ENCODE data around the gene RNF187. TPM values are rescaled to one million over a fixed set of nuclear protein-coding genes. Genes with fewer than 3 reads are reported as not detected.

The RNF187 gene
- total and polyA plus RNA-seq, 2 of the 13 experiments (the other 11 are each of a cell fraction or from before 2014, with no cell fraction given): 41.3 to 59.4 TPM

- ChIA-PET CTCF (ENCODE audit: low intra/inter-chr PET ratio, low total read pairs) (no interaction called here), POLR2A (no interaction called here)
- Histone ChIP-seq H3K9me3 (ENCODE audit: low read length) (no peaks in the 10 kb centered on the region), H3K4me1 (ENCODE audit: insufficient read depth, low read length) (peaks cover 28% of the 10 kb centered on the region), H3K4me2 (ENCODE audit: low read depth, low read length) (no peak overlapping the region), H3K27ac (ENCODE audit: extremely low read length, insufficient read depth, low read length) (no peak overlapping the region), H2AFZ (ENCODE audit: low read length) (no peak overlapping the region), H3K36me3 (replicated peaks in 1 of 2; ENCODE audit: control insufficient read depth in 1 of 2, insufficient read depth in 2 of 2, low read length in 2 of 2) (no peaks in the 10 kb centered on the region), H3K27me3 (ENCODE audit: control insufficient read depth in 1 of 2, insufficient read depth in 2 of 2, low read length in 2 of 2) (peaks cover 0 to 7% of the 10 kb centered on the region in 2 experiments; a peak in 1 of 5 replicates), H3K9ac (ENCODE audit: insufficient read depth, low read depth, low read length) (no peak overlapping the region), H3K79me2 (ENCODE audit: insufficient read depth, low read length) (no peaks in the 10 kb centered on the region), H4K20me1 (ENCODE audit: insufficient read depth, low read length) (no peaks in the 10 kb centered on the region; the same call in 1 of the 2 replicates), H3K4me3 (replicated peaks in 1 of 3; ENCODE audit: insufficient read depth in 1 of 3, low read depth in 2 of 3, low read length in 3 of 3) (no peak overlapping the region)
- BruUV-seq (replicated peaks): no TSS peak
- FAIRE-seq (no peak), ATAC-seq (no peak), DNase-seq (ENCODE audit: low spot score) (no peak)
- WGBS (ENCODE audit: low lambda C conversion rate): 47% methylated on average over 5 of the region's 11 CpGs
- no peak for TF ChIP-seq MXI1 (IDR thresholded peaks at IDR 0.05; ENCODE audit: borderline replicate concordance, low read depth, low read length)
- no peak for TF ChIP-seq IRF2 (CRISPR knock-in tag; IDR thresholded peaks at IDR 0.05)
- no peak for TF ChIP-seq HNF4G (IDR thresholded peaks at IDR 0.05; ENCODE audit: borderline replicate concordance, low read depth, low read length)
- TF ChIP-seq HNF4G (CRISPR knock-in tag; IDR thresholded peaks at IDR 0.05; ENCODE audit: borderline replicate concordance, low read depth): no peak
- TF ChIP-seq, protein P1, sequence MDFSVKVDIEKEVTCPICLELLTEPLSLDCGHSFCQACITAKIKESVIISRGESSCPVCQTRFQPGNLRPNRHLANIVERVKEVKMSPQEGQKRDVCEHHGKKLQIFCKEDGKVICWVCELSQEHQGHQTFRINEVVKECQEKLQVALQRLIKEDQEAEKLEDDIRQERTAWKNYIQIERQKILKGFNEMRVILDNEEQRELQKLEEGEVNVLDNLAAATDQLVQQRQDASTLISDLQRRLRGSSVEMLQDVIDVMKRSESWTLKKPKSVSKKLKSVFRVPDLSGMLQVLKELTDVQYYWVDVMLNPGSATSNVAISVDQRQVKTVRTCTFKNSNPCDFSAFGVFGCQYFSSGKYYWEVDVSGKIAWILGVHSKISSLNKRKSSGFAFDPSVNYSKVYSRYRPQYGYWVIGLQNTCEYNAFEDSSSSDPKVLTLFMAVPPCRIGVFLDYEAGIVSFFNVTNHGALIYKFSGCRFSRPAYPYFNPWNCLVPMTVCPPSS (IDR thresholded peaks at IDR 0.05): no peak
- TF ChIP-seq TIGD3 (CRISPR knock-in tag; IDR thresholded peaks at IDR 0.05; ENCODE audit: borderline replicate concordance): no peak
- TF ChIP-seq CAMTA2 (CRISPR knock-in tag; IDR thresholded peaks at IDR 0.05; ENCODE audit: borderline replicate concordance): no peak
- no peak for TF ChIP-seq ZNF878 (CRISPR knock-in tag; IDR thresholded peaks at IDR 0.05)
- no peak for TF ChIP-seq SNRNP70 (IDR thresholded peaks at IDR 0.05; ENCODE audit: low read depth, low read length)
- TF ChIP-seq KLF15 (CRISPR knock-in tag; IDR thresholded peaks at IDR 0.05; ENCODE audit: borderline replicate concordance): no peak
- no peak for TF ChIP-seq AGO2 (optimal IDR thresholded peaks at IDR 0.05; ENCODE audit: low read depth, low read length)
- TF ChIP-seq, protein P2, sequence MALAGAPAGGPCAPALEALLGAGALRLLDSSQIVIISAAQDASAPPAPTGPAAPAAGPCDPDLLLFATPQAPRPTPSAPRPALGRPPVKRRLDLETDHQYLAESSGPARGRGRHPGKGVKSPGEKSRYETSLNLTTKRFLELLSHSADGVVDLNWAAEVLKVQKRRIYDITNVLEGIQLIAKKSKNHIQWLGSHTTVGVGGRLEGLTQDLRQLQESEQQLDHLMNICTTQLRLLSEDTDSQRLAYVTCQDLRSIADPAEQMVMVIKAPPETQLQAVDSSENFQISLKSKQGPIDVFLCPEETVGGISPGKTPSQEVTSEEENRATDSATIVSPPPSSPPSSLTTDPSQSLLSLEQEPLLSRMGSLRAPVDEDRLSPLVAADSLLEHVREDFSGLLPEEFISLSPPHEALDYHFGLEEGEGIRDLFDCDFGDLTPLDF (CRISPR knock-in tag; IDR thresholded peaks at IDR 0.05): no peak
- no peak for TF ChIP-seq MYPOP (CRISPR knock-in tag; IDR thresholded peaks at IDR 0.05)
- TF ChIP-seq BRD4 (CRISPR knock-in tag; IDR thresholded peaks at IDR 0.05): no peak
- in situ Hi-C loops (cut with HindIII; ENCODE audit: extremely low pct_ligation_motif_present, low pct_unique_long_range_greater_than_20kb) (no loop called here), intact Hi-C loops (cut with micrococcal nuclease; ENCODE audit: unreplicated experiment) (loop anchor here (10.0 kb wide), 1 partner anchor 965 kb away; no protein-coding TSS in a partner anchor)
These were observed 37.0 kb upstream of the RNF187 start for GRCh38 chr1:228450200-228450599.
